HTERT RPE-1 (cell line): ENCODE measurements around the gene PIGU.
"Not testable (repeated sequence)": the region's sequence is repeated elsewhere in the genome, so short reads cannot be mapped to it uniquely, and the experiment has no call there.

Source experiments
- in situ Hi-C: fragments of 300-500 bp; cut with MboI; formaldehyde crosslinking; loops from 4 replicates; pipeline ENCODE4 v1.14.3; 2020; ENCODE audit warnings: low sequenced_read_pairs

Gene PIGU

GRCh38 chr20:34537651-34538050 is 139.2 kb downstream of the PIGU start:
- in situ Hi-C loops, result no loop called here

GRCh38 chr20:34536798-34537394 is 140.0 kb downstream of the PIGU start:
- in situ Hi-C loops, result no loop called here

DNA sequence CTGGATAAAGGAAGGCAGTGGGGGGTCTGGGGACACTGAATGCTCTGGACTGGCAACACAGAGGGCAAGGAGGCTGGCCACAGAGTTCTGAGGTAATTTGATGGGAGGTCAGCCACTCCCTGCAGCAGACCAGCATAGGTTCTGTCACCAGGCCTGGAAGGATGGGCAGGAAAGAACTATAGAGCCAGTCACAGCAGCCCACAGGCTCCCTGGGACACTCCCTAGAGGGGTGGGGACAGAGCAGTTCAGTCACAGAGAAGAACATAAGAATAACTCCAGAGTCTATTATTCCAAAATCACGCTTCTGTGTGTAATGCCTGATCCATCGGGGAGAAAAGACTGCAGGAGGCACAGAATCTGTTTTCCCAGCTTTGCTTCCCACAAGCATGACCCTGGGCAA is 141.0 kb downstream of the PIGU start:
- in situ Hi-C loops, result no loop called here

- in situ Hi-C loops, result no loop called here
These were observed 141.5 kb downstream of the PIGU start for GRCh38 chr20:34535301-34535840.

GRCh38 chr20:34534391-34535165 is 142.3 kb downstream of the PIGU start:
- in situ Hi-C loops, result no loop called here

DNA sequence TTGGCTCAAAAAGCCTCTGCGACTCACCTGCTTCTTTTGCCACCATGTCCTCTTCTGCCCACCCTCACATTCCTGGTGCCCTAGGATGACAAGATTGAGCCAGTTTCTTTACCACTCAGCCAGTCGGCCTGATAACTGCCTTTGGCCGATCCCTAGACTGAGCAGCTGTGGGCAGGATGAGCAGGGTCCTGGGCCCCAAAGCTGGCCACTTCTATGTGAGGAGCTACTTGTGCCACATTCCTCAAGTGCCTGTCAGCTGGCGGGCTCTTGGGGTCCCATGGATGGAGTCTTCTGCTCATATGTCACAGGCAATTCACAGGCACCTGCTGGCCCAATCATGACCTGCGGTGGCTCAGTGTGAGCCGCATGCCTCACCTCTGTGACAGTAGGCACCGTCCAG is 144.1 kb downstream of the PIGU start:
- in situ Hi-C loops, result no loop called here

GRCh38 chr20:34532320-34532719 is 144.6 kb downstream of the PIGU start:
- in situ Hi-C loops, result no loop called here

- in situ Hi-C loops, result no loop called here
These were observed 145.2 kb downstream of the PIGU start for GRCh38 chr20:34531608-34532265.

DNA sequence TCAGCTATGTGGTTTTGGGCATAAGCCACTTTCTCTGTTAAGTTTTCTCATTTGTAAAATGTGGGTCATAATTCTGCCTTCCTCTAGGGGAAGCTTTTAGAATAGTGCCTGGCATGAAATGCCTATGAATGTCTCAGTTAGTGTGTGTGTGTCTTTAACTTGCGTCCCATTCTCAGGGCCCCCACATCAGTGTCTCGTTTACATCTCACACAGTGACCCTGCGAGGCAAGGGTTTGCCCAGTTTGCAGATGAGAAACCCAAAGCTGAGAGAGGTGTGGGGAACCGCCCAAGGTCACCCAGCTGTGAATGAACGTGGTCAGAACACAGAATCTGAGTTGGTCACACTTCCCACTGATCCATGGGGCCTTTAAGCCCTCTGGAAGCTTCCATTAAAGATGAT is 146.6 kb downstream of the PIGU start:
- in situ Hi-C loops, result no loop called here

DNA sequence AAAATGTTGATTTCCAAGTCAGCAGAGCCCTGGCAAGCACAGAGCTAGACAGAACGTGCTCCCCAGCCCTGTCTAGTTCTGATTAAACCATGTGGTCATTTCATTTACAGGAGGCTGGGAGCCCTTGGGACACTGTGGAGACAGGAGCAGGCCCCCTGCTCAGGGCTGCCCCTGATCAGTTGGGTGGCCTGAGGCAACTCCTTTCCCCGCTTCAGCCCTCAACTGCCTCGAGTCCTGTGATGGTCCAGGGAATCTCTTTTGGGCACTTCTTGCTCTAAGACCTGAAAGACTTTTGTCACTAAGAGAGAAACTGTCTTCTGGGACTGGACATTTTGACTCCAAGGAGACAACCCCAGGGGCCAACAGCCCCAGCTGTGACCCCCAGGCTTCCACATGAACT is 147.2 kb downstream of the PIGU start:
- in situ Hi-C loops, result no loop called here

DNA sequence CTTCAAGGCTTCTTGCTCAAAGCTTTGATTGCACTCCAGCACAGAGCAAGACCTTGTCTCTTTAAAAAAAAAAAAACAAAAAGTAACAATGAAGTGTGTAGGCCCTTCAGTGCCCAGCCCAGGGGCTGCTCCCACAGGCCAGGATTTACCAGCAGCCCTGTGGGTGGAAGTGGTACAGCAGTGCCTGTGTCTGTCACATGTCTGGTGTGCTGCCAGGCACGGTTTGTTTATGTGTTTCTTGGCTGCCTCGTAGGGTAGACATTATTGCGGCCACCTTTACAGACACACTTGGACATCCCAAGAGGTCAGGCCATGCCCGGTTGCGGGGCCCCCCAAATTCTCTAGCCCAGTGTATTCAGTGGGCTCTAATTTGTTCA is 148.0 kb downstream of the PIGU start:
- in situ Hi-C loops, result no loop called here

GRCh38 chr20:34527016-34527415 is 149.9 kb downstream of the PIGU start:
- in situ Hi-C loops, result no loop called here

- in situ Hi-C loops, result no loop called here
These were observed 150.4 kb downstream of the PIGU start for GRCh38 chr20:34526466-34526865.

DNA sequence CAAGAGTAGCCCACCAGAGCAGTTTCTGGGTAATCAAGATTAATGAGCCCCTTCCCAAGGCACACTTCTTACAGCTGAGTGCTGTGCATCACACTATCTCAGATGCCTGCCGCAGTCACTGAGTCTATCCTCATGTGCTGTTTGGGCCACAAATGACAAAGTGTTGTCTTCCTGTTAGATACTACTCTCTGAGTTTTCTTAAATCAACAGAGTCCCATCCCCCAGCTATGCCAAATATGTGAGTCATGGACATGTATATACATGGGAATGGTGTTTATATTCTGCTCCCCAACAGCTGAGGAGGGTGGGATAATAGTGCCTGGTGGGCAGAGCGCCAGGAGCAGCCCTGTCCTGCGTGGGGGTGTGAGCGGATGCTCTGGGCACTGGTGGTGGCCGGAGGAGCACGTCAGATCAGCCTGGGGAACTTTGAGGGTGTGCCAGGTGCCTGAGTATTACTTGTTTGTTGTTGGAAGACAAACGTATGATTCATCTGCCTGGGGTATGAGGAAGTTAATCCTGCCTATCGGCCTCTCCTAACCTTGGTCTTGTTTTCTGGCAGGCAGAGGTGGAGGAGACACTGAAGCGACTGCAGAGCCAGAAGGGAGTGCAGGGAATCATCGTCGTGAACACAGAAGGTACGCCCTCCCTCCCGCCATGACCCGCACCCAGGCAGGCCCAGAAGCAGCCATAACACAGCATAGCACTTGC is 151.0 kb downstream of the PIGU start:
- in situ Hi-C loops, result no loop called here

GRCh38 chr20:34525342-34525708 is 151.6 kb downstream of the PIGU start:
- in situ Hi-C loops, result no loop called here

- in situ Hi-C loops, result no loop called here
These were observed 152.5 kb downstream of the PIGU start for GRCh38 chr20:34524426-34524825.

DNA sequence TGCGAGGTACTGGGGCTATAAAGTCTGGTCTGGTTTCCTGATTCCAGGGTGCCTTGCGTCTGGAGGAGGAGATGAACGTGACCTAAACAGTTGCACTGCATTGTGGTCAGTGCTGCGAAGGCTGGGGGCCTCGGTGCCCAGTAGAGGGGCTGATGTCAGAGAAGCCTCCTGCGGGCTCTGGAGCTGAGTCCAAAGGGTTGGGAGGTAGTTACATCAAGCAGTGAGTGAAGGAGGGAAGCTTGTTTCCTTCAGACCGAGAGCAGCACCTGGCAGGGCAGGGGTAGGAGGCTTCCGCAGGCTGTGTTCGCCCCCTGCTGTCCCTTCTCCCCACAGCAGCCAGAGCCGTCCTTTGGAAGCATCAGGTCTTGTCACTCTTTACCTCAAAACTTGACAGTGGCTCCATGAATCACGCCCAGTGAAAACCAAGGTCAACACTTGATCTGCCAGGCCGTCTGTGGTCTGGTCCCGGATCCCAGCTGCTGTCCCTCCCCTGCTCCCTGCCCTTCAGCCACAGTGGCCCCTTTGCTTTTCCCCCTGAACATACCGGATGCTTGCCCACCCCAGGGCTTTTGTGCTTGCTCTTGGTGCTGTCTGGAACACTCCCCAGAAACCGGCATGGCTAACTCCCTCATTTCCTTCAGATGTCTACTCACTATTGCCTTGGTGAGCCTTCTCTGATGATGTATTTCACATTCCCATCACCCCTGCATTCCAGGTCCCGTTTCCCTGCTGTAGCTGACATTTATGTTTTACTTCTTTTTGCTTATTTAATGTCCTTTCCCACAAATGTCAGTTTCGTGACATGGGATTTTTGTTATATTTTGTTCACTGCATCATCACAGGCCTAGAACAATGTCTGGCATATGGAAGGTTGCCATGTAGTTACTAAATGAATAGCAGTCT is 153.7 kb downstream of the PIGU start:
- in situ Hi-C loops, result no loop called here

DNA sequence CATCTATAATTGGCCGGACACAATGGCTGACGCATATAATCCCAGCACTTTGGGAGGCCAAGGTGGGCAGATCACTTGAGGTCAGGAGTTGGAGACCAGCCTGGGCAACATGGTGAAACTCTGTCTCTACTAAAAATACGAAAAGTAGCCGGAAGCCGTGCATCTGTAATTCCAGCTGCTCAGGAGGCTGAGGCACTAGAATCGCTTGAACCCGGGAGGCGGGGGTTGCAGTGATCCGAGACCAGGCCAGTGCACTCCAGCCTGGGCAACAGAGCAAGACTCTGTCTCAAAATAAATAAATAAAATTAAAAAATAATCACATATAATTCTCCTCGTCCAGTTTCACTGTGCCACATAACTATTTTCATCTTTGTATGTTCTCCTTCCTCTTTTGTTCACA is 157.1 kb downstream of the PIGU start:
- in situ Hi-C loops, result not testable (repeated sequence)

- in situ Hi-C loops, result not testable (repeated sequence)
These were observed 158.0 kb downstream of the PIGU start for GRCh38 chr20:34518863-34519262.

DNA sequence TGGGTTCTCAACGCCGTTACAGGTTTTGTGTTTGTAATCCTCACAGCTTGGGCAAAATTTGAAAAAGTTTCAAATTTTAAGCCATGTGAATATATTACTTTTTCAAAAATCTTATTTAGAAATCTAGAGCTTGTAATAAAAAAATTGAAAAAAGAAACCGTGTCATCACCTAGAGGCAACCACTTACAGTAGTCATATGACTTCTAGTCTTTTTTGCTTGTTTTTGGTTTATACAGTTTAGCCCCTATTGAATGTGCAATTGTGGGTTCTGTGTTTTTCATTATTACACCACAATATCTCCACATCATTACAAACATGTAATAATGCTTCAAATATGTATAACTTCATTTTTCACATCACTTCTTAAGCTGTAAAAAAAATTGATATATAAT is 159.8 kb downstream of the PIGU start:
- in situ Hi-C loops, result no loop called here
